Pancreas (tissue), 10 donors: ENCODE measurements around the gene CPED1. TPM values are rescaled to one million over a fixed set of nuclear protein-coding genes. Genes with fewer than 3 reads are reported as not detected.

Experiments used
- ATAC-seq, 4 donors: fragments of 200-7000 bp; cut with Tn5 transposase; one replicate each; pipeline versions ENCODE4 v1.8.0 to v1.9.1; 2020; ENCODE audit warnings: mild to moderate bottlenecking in 4 of 4, moderate library complexity in 4 of 4
- DNase-seq, 6 donors: peaks; one replicate each; pipeline ENCODE4 v3.0.0-alpha.2; 2020
- FAIRE-seq: peaks from 2 replicates; lab custom pipeline; 2012; peaks lifted over from hg19 to GRCh38; lab: Jason Lieb, UNC
- H3K27ac ChIP-seq, 4 donors: fragments of 200-600 bp; sonication (generic); 1 replicate in 3 of 4; 2 replicates in 1 of 4; pipeline versions ENCODE4 v1.5.0 to v1.8.0; 2020
- H3K27me3 ChIP-seq, 4 donors: fragments of 200-600 bp; one replicate each; pipeline ENCODE4 v1.8.0; 2021
- H3K36me3 ChIP-seq, 3 donors: fragments of 200-600 bp; sonication (generic) in 1 of 3; one replicate each; pipeline versions ENCODE4 v1.5.0 to v1.8.0; 2020 to 2021
- H3K4me1 ChIP-seq, 3 donors: fragments of 200-600 bp; one replicate each; pipeline ENCODE4 v1.8.0; 2021
- H3K4me3 ChIP-seq, 4 donors: fragments of 200-600 bp; sonication (generic) in 2 of 4; one replicate each; pipeline versions ENCODE4 v1.5.0 to v1.8.0; 2020 to 2021
- H3K9me3 ChIP-seq, 4 donors: fragments of 200-600 bp; one replicate each; pipeline ENCODE4 v1.8.0; 2021
- CTCF ChIP-seq, 4 donors: fragments of 200-600 bp; sonication (generic) in 3 of 4; IDR thresholded peaks; one replicate each; pipeline versions ENCODE4 v1.5.0 to v1.8.0; 2021; ENCODE audit warnings: antibody characterized with exemption in 4 of 4
- WGBS, 2 donors: extraction: QIAGEN DNeasy Blood & Tissue Kit; methylation state at CpG; one replicate each; pipeline ENCODE4 v1.1.7; 2013; 5-methylcytosine and 5-hydroxymethylcytosine counted together
- intact Hi-C, 3 donors: fragments of 100-400 bp; cut with DNase I; formaldehyde crosslinking; loops; one replicate each; pipeline versions ENCODE4 v1.11.1 to v1.14.2; 2022
- polyA plus RNA-seq, 2 donors: library from polyadenylated mRNA; stranded (reverse); fragments of 200-250 nt; gene quantifications; one replicate each; pipeline ENCODE4 v1.2.3, GENCODE V29; 2013
- total RNA-seq, 6 donors: library from RNA; stranded (reverse); fragmentation: NEBNext Ultra II Directional in 4 of 6; extraction: Animal tissue kit (Norgen Biotek cat#: 25700) in 4 of 6; gene quantifications; one replicate each; pipeline versions ENCODE4 v1.2.1 to v1.2.4, GENCODE V29; 2021 to 2023
- donor health status: healthy with polysubstance abuse.
- donor health status: DM: no; HTN: no; CAD: no; lungs with moderate emphysema.
- donor health status: DM: no; HTN: no; CAD: no.
- donor health status: control.
- donor health status: control.
- donor health status: Bipolar disorder and iron deficiency.
- donor health status: DM: yes; HTN: yes; CAD: no.
- donor health status: DM: no; HTN: no; CAD: no.
- donor health status: DM: no; HTN: no; CAD: no.
- donor health status: DM: yes; HTN: yes; CAD: no.

Gene CPED1
- total and polyA plus RNA-seq, 8 donors, result 0.57 to 6.1 (median 1.3) TPM

GRCh38 chr7:121330053-121330833 lies 341.7 kb downstream of the CPED1 start:
- Histone ChIP-seq H3K4me1 (peaks cover 0 to 12% (median 8%) of the 10 kb centered on the region in 3 donors), H3K36me3 (no peaks in the 10 kb centered on the region), H3K9me3 (no peaks in the 10 kb centered on the region), H3K27ac (no peak overlapping the region), H3K27me3 (peaks cover 6 to 66% (median 18%) of the 10 kb centered on the region in 4 donors), H3K4me3 (peak overlapping the region in 3 of 4 donors; percentile 2 to 32 (median 14))
- no peak for TF ChIP-seq CTCF (IDR thresholded peaks at IDR 0.05)
- WGBS, 2 donors, result 2 to 4% methylated on average over 52 of the region's 52 CpGs
- intact Hi-C loops, result no loop called here
- ATAC-seq, result peak in 3 of 4 donors; percentile 48 to 63 (median 50)
- DNase-seq, result peak in 2 of 6 donors; percentile 35 to 49
- FAIRE-seq, result no peak

GRCh38 chr7:121331048-121331447 lies 342.5 kb downstream of the CPED1 start:
- DNase-seq, result no peak
- no peak for ATAC-seq
- no peak overlapping the region for H3K27ac ChIP-seq
- H3K4me1 ChIP-seq, result peaks cover 0 to 12% (median 8%) of the 10 kb centered on the region in 3 donors
- no peaks in the 10 kb centered on the region for H3K36me3 ChIP-seq
- no peaks in the 10 kb centered on the region for H3K9me3 ChIP-seq
- intact Hi-C loops, result no loop called here
- peaks cover 6 to 67% (median 18%) of the 10 kb centered on the region in 4 donors for H3K27me3 ChIP-seq
- FAIRE-seq, result no peak
- 77 to 78% methylated on average over 4 of the region's 4 CpGs for WGBS, 2 donors
- no peak overlapping the region for H3K4me3 ChIP-seq
- no peak for TF ChIP-seq CTCF (IDR thresholded peaks at IDR 0.05)

- Histone ChIP-seq H3K36me3 (no peaks in the 10 kb centered on the region), H3K4me3 (no peak overlapping the region), H3K4me1 (peaks cover 0 to 12% (median 8%) of the 10 kb centered on the region in 3 donors), H3K27me3 (peaks cover 6 to 64% (median 18%) of the 10 kb centered on the region in 4 donors), H3K27ac (no peak overlapping the region), H3K9me3 (no peaks in the 10 kb centered on the region)
- FAIRE-seq, result no peak
- no peak for DNase-seq
- intact Hi-C loops, result no loop called here
- no peak for ATAC-seq
- 78 to 87% methylated on average over 5 of the region's 5 CpGs for whole genome bisulfite sequencing, 2 donors
- no peak for TF ChIP-seq CTCF (IDR thresholded peaks at IDR 0.05)
These were observed 343.1 kb downstream of the CPED1 start for GRCh38 chr7:121331574-121331973.

GRCh38 chr7:121334376-121334775 lies 345.9 kb downstream of the CPED1 start:
- Histone ChIP-seq H3K27me3 (peaks cover 6 to 55% (median 18%) of the 10 kb centered on the region in 4 donors), H3K4me3 (no peak overlapping the region), H3K4me1 (peaks cover 0 to 11% (median 8%) of the 10 kb centered on the region in 3 donors), H3K9me3 (no peaks in the 10 kb centered on the region), H3K36me3 (no peaks in the 10 kb centered on the region), H3K27ac (no peak overlapping the region)
- DNase-seq (no peak), ATAC-seq (no peak), FAIRE-seq (no peak)
- intact Hi-C loops, result no loop called here
- WGBS, 2 donors, result 96% methylated on average over 4 of the region's 4 CpGs
- TF ChIP-seq CTCF (IDR thresholded peaks at IDR 0.05), result no peak
